ENCODE results near the gene SEMA3E.

GRCh38 chr7:83514977-83515376 is 134.0 kb downstream of the SEMA3E start:
- TF ChIP-seq EZH2 (IDR thresholded peaks at IDR 0.05; ENCODE audit: insufficient read depth, poor library complexity, severe bottlenecking) (no peak), EZH2phosphoT487 (IDR thresholded peaks at IDR 0.05; ENCODE audit: insufficient read depth, low read depth) (no peak)
